Nucleus accumbens (tissue), 56 donors: ENCODE results near the gene ASB13.
A peak's percentile ranks its signal among the peaks of the same experiment; 100 is the strongest.

Source experiments
- DNase-seq, 56 donors: peaks; one replicate each; lab custom pipeline; 2025; lab: John Stamatoyannopoulos, UW

ASB13 gene

DNA sequence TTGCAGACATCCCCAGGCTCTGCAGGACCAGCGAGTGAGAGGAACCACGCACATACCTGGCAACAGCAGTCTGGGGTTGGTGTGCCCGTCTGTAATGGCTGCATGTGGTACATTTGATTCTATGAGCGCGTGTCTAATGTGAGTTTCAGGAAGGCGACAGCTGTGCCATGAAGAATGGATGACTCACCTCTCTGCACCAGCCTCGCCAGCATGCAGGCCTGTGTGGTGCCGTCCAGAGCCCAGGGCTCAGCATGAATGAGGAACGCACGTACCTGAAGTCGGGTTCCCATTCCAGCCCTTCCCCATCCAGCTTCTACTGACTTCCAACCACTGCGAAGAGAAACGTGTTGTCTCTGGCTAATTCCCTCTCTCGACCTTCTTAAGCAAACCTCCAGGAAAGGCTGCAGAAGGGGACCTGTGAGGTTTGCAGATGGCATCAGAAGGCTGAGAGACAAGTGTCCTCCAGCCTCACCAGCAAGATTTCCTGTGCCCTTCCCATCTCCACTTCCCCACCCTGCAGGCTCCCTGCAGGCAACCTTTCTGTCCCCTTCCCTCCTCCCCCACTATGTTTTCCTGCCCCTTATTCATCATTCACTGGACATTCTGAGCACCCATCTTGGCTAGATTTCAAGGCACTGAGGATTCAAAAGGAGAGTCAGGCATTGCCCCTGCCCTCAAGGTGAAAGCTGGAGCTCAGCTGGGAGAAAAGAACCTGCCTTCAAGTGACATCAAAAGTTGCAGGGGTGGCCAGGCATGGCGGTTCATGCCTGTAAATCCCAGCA, 54.3 kb downstream of the ASB13 start:
- no peak for DNase-seq

DNA sequence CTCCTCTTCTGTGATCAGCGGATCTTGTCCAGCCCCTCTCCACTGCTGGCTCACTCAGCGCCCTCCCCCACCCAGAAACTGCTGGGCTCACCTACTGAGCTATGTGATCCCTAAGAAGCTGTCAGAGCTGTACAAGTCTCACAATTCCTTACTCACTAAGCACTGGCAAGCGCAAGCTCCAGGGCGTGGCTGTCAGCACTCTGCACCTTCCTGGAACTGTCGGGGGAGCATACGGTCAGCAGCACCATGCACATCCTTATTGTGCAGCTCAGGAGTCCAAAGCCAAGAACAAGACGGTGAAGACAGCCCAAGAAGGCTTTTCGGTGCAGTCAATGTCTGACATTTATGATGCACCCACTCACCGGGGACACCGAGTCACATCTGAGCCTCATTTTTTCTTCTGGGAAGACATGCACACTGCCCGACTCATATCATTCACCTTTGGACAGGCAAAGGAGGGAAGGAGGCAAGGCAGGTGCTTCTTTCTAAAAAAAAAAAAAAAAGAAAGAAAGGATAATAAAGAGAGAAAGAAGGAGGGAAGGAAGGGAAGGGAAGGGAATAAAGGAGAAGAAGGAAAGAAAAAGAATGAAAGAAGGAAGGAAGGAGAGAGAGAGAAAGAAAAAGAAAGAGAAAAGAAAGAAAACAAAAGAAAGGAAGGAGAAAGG, 56.3 kb downstream of the ASB13 start:
- no peak for DNase-seq

DNA sequence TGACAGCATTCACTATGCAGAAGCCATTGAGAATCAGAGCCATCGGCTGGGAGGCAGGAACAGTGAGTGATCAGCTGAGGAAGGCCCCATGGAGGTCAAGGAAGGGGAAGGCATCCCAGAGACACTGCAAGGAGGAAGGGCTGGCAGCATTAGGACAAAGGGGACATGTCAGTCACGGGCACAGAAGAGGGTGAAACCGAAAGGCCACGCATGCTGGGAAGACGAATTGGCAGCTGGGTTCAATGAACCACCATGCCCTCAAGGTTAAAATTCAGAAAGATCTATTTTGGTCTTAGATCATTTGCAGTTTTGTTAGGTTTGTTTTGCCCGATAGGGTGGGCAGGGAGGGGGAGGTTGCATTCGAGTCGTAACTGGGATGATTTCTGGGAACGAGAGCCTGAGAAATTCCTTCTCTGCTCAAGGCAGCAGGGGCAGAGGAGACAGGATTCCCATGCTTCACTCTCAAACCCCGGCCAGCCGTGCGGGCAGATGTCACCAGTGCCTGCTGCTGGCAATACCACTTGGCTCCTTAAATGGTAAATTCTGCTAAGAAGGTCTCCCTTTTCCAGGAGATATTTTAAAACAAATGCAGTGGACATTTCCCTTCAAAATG, 57.7 kb downstream of the ASB13 start:
- DNase-seq: no peak

DNA sequence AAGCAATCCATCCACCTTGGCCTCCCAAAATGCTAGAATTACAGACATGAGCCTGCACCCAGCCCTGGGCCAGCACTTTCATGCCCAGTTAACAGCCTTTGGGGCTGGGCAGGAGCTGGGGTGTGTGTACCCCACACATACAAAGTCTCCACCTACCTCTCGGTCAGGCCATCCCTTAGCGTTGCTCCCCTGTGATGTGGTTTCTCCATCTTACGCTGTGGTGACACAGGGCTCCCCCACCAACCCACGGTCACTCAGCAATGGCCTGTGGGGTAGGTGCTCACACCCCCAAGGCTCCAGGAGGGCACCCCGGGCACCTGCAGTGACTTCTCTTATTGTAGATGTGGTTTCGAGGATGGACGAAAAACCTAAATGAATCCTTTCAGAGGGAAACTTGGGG, 58.8 kb downstream of the ASB13 start:
- no peak for DNase-seq

DNA sequence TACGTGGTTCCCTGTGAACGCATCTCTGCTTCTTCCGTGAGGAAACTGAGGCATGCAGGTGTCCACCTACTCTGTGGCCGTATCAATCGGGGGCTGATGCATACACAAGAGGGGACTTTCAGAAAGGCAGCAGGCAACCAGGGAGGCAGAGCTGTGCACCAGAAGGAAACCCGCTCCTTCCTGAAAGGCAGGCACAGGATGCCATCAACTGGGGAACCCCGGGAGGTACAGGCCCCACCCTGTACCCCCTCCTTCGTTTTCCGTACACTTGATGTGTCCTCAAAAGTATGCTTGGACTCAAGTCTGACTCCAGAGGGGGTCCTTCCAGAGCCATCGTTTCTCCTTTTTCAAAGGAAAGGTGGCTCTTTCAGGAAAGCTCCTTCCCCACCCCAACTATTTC, 59.5 kb downstream of the ASB13 start:
- DNase-seq: no peak

DNA sequence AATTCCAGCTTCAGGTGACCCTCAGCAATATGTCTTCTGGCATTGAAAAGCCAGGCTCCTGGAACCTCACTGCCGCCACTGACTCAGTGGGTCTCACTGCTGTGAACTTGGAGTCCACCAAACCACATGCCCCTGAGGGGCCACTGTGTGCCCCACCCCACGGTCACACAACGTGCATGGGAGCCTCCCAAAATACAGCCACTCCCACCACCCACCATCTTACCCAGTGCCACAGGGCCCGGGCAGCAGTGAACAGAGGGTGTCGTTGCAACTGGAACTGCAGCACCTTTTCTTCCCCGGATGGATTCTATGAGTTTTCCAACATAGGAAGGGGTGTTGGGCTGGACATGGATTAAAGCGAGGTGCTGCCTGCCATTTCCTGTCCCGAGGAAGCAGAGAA, 60.1 kb downstream of the ASB13 start:
- DNase-seq: no peak

DNA sequence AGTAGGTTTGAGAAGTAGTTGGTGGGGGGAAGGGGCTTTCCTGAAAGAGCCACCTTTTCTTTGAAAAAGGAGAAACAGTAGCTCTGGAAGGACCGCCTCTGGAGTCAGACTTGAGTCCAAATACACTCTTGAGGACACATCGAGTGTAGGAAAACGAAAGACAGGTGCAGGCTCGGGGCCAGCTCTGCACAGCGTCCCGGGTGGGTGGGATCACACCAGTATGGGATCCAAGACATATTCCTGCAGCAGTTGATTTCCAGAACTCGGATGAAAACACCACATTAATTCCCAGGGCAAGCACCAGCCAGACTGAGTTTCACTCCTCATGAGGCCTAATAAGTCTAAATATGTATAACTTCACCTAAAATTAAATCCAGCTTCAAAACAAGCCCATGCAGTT, 61.4 kb downstream of the ASB13 start:
- no peak for DNase-seq

DNA sequence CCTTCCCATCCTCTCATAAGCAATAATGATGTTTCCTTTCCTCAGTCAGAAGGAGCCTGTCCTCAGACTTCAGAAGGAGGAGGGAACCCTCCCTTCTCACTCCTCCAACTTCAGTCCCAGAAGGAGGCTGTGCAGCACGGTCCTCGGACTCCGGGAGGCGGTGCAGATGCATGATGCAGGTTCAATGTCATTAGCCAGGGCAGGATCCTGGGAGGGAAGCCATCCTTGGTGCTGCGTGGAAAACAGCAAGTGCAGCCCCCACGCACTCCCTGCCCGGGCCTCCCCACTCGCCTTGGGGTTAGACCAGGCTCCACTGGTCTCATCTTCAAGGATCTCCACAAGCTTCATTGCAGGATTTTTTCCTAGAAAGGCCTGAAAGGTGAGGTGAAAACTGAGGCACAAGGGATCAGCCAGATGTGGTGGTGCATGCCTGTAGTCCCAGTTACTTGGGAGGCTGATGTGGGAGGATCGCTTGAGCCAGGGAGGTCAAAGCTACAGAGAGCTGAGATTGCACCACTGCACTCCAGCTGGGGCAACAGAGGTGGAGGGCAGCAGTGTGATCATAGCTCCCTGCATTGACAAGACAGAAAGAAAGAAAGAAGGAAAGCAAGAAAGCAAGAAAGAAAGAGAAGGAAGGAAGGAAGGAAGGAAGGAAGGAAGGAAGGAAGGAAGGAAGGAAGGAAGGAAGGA, 62.0 kb downstream of the ASB13 start:
- DNase-seq: no peak

DNA sequence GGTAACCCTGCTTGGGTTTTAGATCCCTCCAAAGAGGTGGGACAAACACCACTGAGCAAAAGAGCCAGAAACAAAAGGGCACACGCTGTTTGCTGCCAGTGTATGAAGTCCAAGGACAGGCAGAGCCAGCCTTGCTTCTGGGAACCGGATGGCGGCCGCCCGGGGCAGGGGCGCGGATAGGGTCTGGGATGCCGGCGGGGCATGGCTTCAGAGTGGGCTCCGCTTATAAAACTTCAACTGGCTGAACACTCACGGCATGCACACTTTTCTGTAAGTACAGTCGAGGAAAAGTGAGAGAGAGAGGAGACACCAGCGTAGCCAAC, 62.6 kb downstream of the ASB13 start:
- no peak for DNase-seq

DNA sequence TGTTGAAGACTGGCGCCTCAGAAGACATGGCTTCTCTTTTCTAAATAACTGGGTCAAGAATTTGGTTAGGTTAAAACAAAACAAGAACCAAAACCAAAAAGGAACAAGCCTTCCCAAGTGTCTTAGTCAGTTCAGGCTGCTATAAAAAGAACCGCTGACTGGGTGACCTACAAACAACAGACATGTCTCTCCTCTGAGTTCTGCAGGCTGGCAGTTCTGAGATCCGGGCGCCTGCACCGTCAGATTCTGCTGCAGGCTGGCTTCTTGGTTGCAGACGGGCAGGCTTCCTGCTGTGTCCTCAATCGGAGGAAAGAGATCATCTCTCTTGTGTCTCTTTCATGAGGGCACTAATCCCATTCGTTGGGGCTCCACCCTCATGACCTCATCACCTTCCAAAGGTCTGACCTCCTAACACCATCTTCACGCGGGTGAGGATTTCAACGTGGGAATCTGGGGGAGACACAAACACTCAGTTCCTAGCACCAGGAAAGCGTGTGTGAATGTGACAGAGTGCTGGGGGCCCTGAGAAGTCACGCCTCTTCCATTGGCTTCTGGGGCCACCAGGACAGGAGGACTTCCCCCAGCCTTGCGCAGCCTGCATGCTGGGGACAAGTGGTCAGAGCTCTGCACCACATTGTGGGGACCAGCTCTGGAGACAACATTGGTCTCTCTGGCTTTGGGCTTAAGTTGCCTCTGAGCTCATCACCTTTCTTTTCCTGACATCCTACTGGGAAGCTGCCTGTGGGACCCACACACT, 63.1 kb downstream of the ASB13 start:
- DNase-seq: no peak

DNA sequence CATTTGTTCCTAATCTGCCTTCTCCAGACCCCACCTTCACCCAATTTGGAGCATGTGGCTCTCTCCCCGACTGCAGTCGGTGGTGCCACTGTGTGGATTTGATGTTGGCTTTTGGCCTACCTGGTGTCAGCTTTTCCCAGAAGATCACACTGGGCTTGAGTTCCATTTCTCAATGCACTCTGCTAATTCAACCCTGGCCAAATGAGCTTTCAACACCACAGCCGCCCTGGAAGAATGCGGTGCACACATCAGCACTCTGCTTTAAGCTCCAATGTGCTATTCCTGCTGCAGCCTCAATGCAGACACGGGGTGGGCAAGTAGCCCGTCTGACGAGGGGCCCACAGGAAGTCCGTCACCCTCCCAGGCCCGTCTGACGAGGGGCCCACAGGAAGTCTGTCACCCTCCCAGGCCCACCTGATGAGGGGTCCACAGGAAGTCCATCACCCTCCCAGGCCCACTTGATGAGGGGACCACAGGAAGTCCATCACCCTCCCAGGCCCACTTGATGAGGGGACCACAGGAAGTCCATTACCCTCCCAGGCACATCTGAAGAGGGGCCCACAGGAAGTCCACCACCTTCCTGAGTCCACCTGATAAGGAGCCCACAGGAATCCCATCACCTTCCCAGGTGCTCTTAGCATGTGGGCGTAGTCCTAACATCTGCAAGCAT, 64.4 kb downstream of the ASB13 start:
- no peak for DNase-seq

DNA sequence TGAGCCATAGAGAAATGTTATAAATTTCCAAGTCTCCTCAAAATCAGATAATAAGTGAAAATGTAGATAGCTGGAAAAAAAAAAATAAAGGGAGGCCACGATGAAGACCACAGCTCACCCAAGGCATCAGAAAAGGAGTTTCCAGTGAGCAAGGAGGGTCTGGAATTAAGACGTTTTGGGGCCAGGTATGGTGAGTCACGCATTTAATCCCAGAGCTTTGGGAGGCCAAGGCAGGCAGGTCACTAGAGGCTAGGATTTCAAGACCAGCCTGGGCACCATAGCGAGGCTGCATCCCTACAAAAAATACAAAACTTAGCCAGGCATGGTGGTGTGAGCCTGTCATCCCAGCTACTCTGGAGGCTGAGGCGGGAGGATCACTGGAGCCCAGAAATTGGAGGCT, 65.5 kb downstream of the ASB13 start:
- DNase-seq: no peak

DNA sequence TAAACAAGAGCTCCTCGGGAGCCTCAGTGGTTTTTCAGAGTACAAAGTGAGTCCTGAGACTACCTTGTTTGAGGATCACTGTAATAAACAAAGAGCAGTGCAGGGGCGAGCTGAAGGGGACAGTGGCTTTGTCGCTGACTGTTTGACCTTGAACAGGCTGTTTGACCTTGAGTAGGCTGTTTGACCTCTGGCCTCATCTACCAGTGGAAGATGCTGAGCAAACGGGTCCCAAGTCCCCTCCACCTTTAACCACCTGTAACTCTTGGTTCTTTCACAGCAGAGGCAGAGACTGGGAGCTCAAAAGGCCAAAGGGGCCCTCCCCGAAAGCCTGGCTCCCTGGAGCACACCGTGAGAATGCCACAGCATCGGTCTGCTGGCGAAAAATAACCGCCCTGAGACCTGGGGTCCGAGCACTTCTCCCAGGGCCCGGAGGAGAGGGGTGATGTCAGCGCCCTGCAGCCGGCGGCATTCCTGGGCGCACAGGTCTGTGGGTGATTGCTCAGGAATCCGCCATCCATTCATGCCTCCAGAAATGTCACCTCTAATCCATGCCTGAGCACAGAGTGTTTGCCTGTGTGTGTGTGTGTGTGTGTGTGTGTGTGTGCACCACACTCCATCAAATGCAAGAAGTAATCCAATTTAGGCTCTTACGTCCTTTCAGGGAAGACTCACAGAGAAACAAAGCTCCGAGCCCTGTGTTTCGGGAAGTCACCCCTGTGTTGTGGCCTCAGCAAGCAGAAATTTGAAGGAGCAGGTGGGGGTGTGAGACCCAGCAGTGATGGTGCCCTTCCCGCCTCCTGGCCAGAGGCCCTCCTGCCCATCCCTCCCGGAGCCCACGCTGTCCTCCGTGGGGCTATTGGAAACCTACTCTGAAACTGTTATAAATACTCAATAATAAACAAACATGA, 66.5 kb downstream of the ASB13 start:
- no peak for DNase-seq

DNA sequence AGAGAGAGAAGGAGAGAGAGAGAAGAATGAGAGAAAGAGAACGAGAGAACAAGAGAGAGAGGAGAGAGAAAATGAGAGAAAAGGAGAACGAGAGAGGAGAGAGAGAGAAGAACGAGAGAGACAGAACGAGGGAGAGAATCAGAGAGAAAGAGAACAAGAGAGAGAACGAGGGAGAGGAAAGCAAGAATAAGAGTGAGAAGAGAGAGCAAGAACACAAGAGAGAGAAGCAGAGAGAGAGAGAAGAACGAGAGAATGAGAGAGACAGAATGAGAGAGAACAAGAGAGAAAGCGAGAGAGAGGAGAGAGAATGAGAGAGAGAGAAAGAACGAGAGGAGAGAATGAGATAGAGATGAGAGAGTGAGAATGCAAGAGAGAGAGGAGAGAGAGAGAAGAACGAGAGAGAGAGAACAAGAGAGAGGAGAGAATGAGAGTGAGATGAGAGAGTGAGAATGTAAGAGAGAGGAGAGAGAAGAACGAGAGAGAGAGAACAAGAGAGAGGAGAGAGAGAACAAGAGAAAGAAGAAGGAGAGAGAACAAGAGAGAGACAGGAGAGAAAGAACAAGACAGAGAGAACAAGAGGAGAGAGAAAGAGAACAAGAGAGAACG, 68.2 kb downstream of the ASB13 start:
- DNase-seq: no peak

DNA sequence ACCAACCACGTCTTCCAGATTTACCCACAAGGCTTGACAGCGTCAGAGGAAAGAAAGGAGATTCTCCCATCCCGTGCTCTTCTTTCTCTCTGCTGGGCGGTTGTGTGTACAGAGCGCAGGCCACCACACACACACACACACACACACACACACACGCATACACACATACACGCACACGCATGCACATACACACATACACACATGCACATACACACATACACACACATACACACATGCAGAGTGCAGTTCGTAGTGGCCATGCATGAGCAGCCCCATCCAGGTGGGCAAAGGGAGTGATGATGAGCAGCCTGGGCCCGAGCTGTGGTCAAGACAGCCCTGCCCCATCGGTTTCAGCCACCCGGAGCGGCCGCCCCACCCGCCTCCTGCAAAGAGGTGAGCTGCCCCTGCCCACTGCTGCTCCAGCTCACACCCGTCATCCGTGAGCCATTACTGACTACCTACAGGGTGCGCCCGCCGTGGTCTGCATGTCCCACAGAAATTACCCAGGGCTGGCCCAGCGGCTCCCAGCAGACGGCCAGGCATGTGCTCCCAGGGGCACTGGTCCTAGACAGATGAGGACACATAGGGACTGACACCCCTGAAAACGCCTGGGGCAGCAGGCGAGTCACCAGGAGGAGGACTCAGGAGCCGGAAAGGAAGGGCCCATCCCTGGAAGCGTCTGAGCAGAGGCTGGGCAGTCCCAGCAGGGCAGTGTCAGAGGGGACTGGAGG, 69.6 kb downstream of the ASB13 start:
- DNase-seq: no peak

DNA sequence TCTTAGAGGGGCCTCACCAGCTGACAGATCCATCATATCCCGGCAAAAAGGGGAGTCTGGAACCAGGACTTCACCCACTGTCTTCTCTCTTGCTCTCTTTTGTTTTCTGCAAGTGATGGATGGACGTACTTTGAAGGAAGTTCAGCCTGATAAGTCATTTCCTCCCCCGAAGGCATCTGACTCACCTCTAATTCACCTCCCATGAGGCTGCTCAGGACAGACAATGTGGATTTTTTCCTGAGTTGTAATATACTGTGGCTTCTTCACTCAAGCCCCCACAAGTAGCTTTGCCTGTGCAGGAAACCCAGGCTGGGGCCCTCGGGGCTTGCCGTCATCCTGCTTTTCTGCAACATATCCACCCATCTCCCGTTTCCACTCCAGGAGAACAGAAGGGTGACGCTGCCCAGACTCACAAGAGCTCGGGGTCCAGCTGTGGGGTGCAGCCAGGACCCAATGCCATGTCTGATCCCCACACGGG, 70.4 kb downstream of the ASB13 start:
- peak in 1 of 56 donors; percentile 5 for DNase-seq

DNA sequence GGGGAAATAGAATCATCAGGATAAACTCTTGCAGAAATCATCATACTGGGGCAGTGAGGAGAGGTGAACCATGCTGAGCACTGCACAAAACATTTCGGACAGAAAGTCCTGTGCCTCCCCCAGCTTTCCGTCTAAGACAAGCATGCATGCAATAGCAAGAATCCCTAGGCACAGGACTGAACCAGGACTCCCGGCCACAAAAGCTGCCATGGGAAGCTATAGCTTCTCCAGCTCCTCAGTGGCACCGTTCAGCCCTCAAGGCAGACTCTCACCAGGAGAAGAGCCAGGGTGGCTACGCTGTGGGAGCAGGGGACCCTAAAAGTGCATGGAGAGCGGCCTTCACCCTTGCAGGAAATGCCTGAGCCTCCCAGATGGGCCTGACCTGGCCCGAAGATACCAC, 70.8 kb downstream of the ASB13 start:
- no peak for DNase-seq

DNA sequence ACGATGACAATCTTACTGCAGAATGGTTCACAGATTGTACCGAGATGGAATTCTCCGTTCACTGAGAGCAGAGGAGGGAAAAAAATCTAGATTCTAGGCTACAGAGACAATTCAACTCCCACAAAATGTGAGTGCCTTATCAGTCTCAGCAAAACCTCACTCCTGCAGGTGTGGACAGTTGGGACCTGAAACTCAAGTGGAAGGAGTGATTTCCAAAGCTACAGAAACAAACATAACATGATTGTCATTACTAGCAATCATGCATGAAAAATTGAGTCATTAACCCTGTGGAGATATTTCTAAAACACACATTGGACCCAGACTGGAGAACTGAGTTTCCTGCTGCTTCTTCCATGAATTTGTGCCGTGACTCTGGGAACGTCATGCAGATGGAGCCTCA, 71.3 kb downstream of the ASB13 start:
- no peak for DNase-seq
